HG03280 (cell line): ENCODE data around the gene TNRC6C.
"Not testable (repeated sequence)": the region's sequence is repeated elsewhere in the genome, so short reads cannot be mapped to it uniquely, and the experiment has no call there.

Experiments used
- ATAC-seq: cut with Tn5 transposase; IDR thresholded peaks from one replicate; pipeline ENCODE4 v1.9.1; 2021; ENCODE audit warnings: mild to moderate bottlenecking, moderate library complexity; ENCODE audit not compliant: unreplicated experiment

Gene TNRC6C

GRCh38 chr17:77962348-77962747, 3.8 kb downstream of the TNRC6C start:
- no peak for ATAC-seq

- no peak for ATAC-seq
These were observed 4.9 kb downstream of the TNRC6C start for GRCh38 chr17:77963441-77963840.

- no peak for ATAC-seq
These were observed 6.8 kb downstream of the TNRC6C start for GRCh38 chr17:77965352-77965751.

GRCh38 chr17:77966476-77966875, 8.0 kb downstream of the TNRC6C start:
- ATAC-seq: no peak

GRCh38 chr17:77968788-77969187, 10.3 kb downstream of the TNRC6C start:
- no peak for ATAC-seq

- not testable (repeated sequence) for ATAC-seq
These were observed 13.8 kb downstream of the TNRC6C start for GRCh38 chr17:77972271-77972670.

GRCh38 chr17:77973953-77974352, 15.4 kb downstream of the TNRC6C start:
- ATAC-seq: no peak

- no peak for ATAC-seq
These were observed 15.9 kb downstream of the TNRC6C start for GRCh38 chr17:77974396-77974795.

GRCh38 chr17:77982430-77982829, 23.9 kb downstream of the TNRC6C start:
- not testable (repeated sequence) for ATAC-seq

- ATAC-seq: no peak
These were observed 31.8 kb downstream of the TNRC6C start for GRCh38 chr17:77990301-77990700.

GRCh38 chr17:77993735-77994134, 35.2 kb downstream of the TNRC6C start:
- ATAC-seq: not testable (repeated sequence)

- no peak for ATAC-seq
These were observed 36.8 kb downstream of the TNRC6C start for GRCh38 chr17:77995146-77995852.

GRCh38 chr17:77996256-77996655, 37.8 kb downstream of the TNRC6C start:
- no peak for ATAC-seq

GRCh38 chr17:77999413-78000173, 41.1 kb downstream of the TNRC6C start:
- no peak for ATAC-seq

GRCh38 chr17:78000341-78000740, 41.8 kb downstream of the TNRC6C start:
- no peak for ATAC-seq

GRCh38 chr17:78001182-78001581, 42.7 kb downstream of the TNRC6C start:
- ATAC-seq: no peak

- ATAC-seq: no peak
These were observed 43.1 kb downstream of the TNRC6C start for GRCh38 chr17:78001612-78002011.

- ATAC-seq: no peak
These were observed 43.7 kb downstream of the TNRC6C start for GRCh38 chr17:78002166-78002565.

- ATAC-seq: no peak
These were observed 47.1 kb downstream of the TNRC6C start for GRCh38 chr17:78005452-78006171.

- no peak for ATAC-seq
These were observed 47.8 kb downstream of the TNRC6C start for GRCh38 chr17:78006338-78006737.

- ATAC-seq: no peak
These were observed 49.1 kb downstream of the TNRC6C start for GRCh38 chr17:78007647-78008046.

GRCh38 chr17:78010759-78011158, 52.3 kb downstream of the TNRC6C start:
- no peak for ATAC-seq
